ENCODE results near the gene ADNP2. TPM values are rescaled to one million over a fixed set of nuclear protein-coding genes. Genes with fewer than 3 reads are reported as not detected.
A peak's percentile ranks its signal among the peaks of the same experiment; 100 is the strongest.

ADNP2 gene
- total RNA-seq, 1 donor from 2014 or later, result 28.4 TPM

- Mint-ChIP-seq H3K9me3 (no peaks in the 10 kb centered on the region), H3K27me3 (no peaks in the 10 kb centered on the region)
These were observed 13.6 kb upstream of the ADNP2 start for GRCh38 chr18:80095414-80095813.

GRCh38 chr18:80096032-80096565, 13.0 kb upstream of the ADNP2 start:
- DNase-seq (ENCODE audit: extremely low spot score, unreplicated experiment), result no peak
- no peaks in the 10 kb centered on the region for H3K27me3 Mint-ChIP-seq

More at GRCh38 chr18:80095414-80095813, 13.6 kb upstream of the ADNP2 start:
- no peaks in the 10 kb centered on the region for H3K36me3 Mint-ChIP-seq
- H3K4me1 Mint-ChIP-seq (ENCODE audit: unreplicated experiment), result no peaks in the 10 kb centered on the region
- no peak overlapping the region for H3K27ac Mint-ChIP-seq
- DNase-seq (ENCODE audit: extremely low spot score, unreplicated experiment), result no peak
- H3K4me3 Mint-ChIP-seq, result no peak overlapping the region
- TF ChIP-seq, protein P1, sequence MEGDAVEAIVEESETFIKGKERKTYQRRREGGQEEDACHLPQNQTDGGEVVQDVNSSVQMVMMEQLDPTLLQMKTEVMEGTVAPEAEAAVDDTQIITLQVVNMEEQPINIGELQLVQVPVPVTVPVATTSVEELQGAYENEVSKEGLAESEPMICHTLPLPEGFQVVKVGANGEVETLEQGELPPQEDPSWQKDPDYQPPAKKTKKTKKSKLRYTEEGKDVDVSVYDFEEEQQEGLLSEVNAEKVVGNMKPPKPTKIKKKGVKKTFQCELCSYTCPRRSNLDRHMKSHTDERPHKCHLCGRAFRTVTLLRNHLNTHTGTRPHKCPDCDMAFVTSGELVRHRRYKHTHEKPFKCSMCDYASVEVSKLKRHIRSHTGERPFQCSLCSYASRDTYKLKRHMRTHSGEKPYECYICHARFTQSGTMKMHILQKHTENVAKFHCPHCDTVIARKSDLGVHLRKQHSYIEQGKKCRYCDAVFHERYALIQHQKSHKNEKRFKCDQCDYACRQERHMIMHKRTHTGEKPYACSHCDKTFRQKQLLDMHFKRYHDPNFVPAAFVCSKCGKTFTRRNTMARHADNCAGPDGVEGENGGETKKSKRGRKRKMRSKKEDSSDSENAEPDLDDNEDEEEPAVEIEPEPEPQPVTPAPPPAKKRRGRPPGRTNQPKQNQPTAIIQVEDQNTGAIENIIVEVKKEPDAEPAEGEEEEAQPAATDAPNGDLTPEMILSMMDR (conservative IDR thresholded peaks at IDR 0.05), result no peak

GRCh38 chr18:80097201-80097600, 11.9 kb upstream of the ADNP2 start:
- Mint-ChIP-seq H3K27ac (no peak overlapping the region), H3K9me3 (peaks cover 6% of the 10 kb centered on the region), H3K4me3 (no peak overlapping the region), H3K4me1 (ENCODE audit: unreplicated experiment) (no peaks in the 10 kb centered on the region), H3K27me3 (no peaks in the 10 kb centered on the region), H3K36me3 (no peaks in the 10 kb centered on the region)
- TF ChIP-seq, protein P1 (conservative IDR thresholded peaks at IDR 0.05), result no peak
- no peak for DNase-seq (ENCODE audit: extremely low spot score, unreplicated experiment)

More at GRCh38 chr18:80096032-80096565, 13.0 kb upstream of the ADNP2 start:
- TF ChIP-seq, protein P1 (conservative IDR thresholded peaks at IDR 0.05), result no peak
- Mint-ChIP-seq H3K4me3 (no peak overlapping the region), H3K36me3 (no peaks in the 10 kb centered on the region), H3K9me3 (no peaks in the 10 kb centered on the region), H3K4me1 (ENCODE audit: unreplicated experiment) (no peaks in the 10 kb centered on the region), H3K27ac (no peak overlapping the region)

DNA sequence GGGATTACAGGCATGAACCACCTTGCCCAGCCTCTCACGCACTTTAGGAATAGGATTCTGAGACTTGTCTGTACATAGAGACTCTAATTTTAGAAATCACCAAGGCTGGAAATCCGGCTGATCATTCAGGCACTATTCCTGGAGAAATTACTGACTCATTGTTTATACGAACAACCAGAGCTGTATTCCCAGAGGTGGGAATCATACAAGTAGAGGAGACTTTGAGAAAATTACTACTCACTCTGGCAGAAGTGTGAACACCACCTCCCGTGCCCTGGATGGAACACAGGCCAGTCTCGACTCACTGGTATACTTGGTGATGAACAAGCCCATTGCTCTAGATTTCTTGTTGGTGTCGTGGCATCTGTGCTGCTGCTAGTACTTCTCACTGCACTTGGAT, 5.8 kb upstream of the ADNP2 start:
- peaks cover 6% of the 10 kb centered on the region for H3K9me3 Mint-ChIP-seq
- no peaks in the 10 kb centered on the region for H3K27me3 Mint-ChIP-seq
- H3K4me1 Mint-ChIP-seq (ENCODE audit: unreplicated experiment), result peaks cover 10% of the 10 kb centered on the region
- no peaks in the 10 kb centered on the region for H3K36me3 Mint-ChIP-seq
- H3K4me3 Mint-ChIP-seq, result no peak overlapping the region
- DNase-seq (ENCODE audit: extremely low spot score, unreplicated experiment), result no peak
- no peak overlapping the region for H3K27ac Mint-ChIP-seq
- TF ChIP-seq, protein P1 (conservative IDR thresholded peaks at IDR 0.05), result no peak

DNA sequence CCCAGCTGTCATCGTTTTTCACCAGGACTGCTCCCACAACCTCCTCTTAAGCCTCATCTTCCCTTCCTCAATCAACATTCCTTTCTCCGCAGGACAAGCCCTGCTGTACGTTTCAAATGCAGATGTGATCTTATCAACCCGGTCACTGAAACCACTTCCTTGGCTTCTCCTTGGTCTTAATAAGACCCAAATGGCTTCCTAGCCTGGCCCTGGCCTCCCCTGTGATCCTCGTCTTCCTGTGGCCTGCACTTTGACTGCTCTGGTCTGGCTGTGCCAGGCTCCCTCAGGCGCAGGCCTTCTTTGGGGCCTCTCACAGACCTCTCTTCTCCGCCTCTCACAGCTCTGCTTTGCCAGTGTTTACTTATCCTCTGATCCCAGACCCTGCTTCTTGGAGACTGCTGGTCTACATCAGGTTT, 4.7 kb upstream of the ADNP2 start:
- H3K27ac Mint-ChIP-seq, result peak overlapping the region; percentile 32
- no peaks in the 10 kb centered on the region for H3K36me3 Mint-ChIP-seq
- peaks cover 10% of the 10 kb centered on the region for H3K4me1 Mint-ChIP-seq (ENCODE audit: unreplicated experiment)
- TF ChIP-seq, protein P1 (conservative IDR thresholded peaks at IDR 0.05), result no peak
- DNase-seq (ENCODE audit: extremely low spot score, unreplicated experiment), result no peak
- peak overlapping the region; percentile 4 for H3K4me3 Mint-ChIP-seq
- H3K9me3 Mint-ChIP-seq, result peaks cover 6% of the 10 kb centered on the region
- no peaks in the 10 kb centered on the region for H3K27me3 Mint-ChIP-seq

Measured in type B pancreatic cell (in vitro differentiated cells).